GM12878 (cell line): Measurements from ENCODE around the gene ANKRD13A. TPM values are rescaled to one million over a fixed set of nuclear protein-coding genes. Genes with fewer than 3 reads are reported as not detected.

Experiments
- ATAC-seq: fragments of 200-7000 bp; cut with Tn5 transposase; 3 replicates; pipeline ENCODE4 v1.9.1; 2020; ENCODE audit warnings: mild to moderate bottlenecking, moderate library complexity
- BruUV-seq: library from RNA; stranded (reverse); fragments of 400-500 nt; replicated peaks from 2 replicates; lab custom pipeline; 2021; lab: Mats Ljungman, UMichigan
- CTCF ChIA-PET: fragments of 300-600 bp; sonication (Branson Sonifier 250); formaldehyde crosslinking; extraction: SDS; loops from one replicate; lab custom pipeline; 2021; ENCODE audit warnings: inconsistent platforms; lab: Yijun Ruan, JAX
- POLR2A ChIA-PET: fragments of 350-600 bp; formaldehyde crosslinking; extraction: SDS; loops from one replicate; lab custom pipeline; 2021; ENCODE audit warnings: inconsistent platforms; lab: Charles Lee
- RAD21 ChIA-PET: fragments of 300-600 bp; sonication (Branson Sonifier 250); formaldehyde crosslinking; loops from one replicate; lab custom pipeline; 2023; ENCODE audit warnings: antibody characterized with exemption; ENCODE audit not compliant: unreplicated experiment; lab: Charles Lee
- SMC1A ChIA-PET: fragments of 300-600 bp; sonication (Branson Sonifier 250); formaldehyde crosslinking; loops from one replicate; lab custom pipeline; 2023; ENCODE audit not compliant: unreplicated experiment, uncharacterized antibody; lab: Charles Lee
- DNase-seq: peaks from one replicate; pipeline ENCODE4 v3.0.0-alpha.2; 2011; ENCODE audit warnings: low read depth, low spot score
- FAIRE-seq: peaks from 3 replicates; lab custom pipeline; 2011; peaks lifted over from hg19 to GRCh38; lab: Jason Lieb, UNC
- H2AFZ ChIP-seq: 2 replicates; pipeline ENCODE4 v1.6.0; 2011; ENCODE audit warnings: low read depth, low read length, control low read depth; ENCODE audit not compliant: control insufficient read depth
- H3K27ac ChIP-seq: 2 replicates; pipeline ENCODE4 v1.5.1; 2011; ENCODE audit warnings: control low read depth; ENCODE audit not compliant: control insufficient read depth, insufficient read depth
- H3K27me3 ChIP-seq, 2 experiments: replicated peaks in 1 of 2; 2 replicates each; pipeline versions ENCODE4 v1.6.0 to v1.6.1; 2011; ENCODE audit warnings: low read length in 1 of 2; ENCODE audit not compliant: control insufficient read depth in 2 of 2, insufficient read depth in 2 of 2
- H3K36me3 ChIP-seq, 2 experiments: 2 replicates each; pipeline ENCODE4 v1.5.1; 2011; ENCODE audit warnings: low read length in 1 of 2; ENCODE audit not compliant: control insufficient read depth in 2 of 2, insufficient read depth in 2 of 2
- H3K4me1 ChIP-seq: 2 replicates; pipeline ENCODE4 v1.6.1; 2011; ENCODE audit warnings: mild to moderate bottlenecking, low read length, moderate library complexity, mixed read lengths; ENCODE audit not compliant: control insufficient read depth, insufficient read depth
- H3K4me2 ChIP-seq: 2 replicates; pipeline ENCODE4 v1.6.0; 2011; ENCODE audit warnings: control low read depth; ENCODE audit not compliant: control insufficient read depth, insufficient read depth
- H3K4me3 ChIP-seq: fragments of 200-600 bp; sonication (generic); 2 replicates; pipeline ENCODE4 v1.5.1; 2016
- H3K79me2 ChIP-seq: 2 replicates; pipeline ENCODE4 v1.6.0; 2011; ENCODE audit warnings: low read length; ENCODE audit not compliant: control insufficient read depth, insufficient read depth
- H3K9ac ChIP-seq: 2 replicates; pipeline ENCODE4 v1.8.0; 2011; ENCODE audit warnings: low read length, control low read depth, mixed read lengths; ENCODE audit not compliant: control insufficient read depth, insufficient read depth
- H3K9me3 ChIP-seq: replicated peaks from 3 replicates; pipeline ENCODE4 v1.5.1; 2011; ENCODE audit warnings: mild to moderate bottlenecking, low read length; ENCODE audit not compliant: control insufficient read depth, insufficient read depth
- H4K20me1 ChIP-seq: 2 replicates; pipeline ENCODE4 v1.6.0; 2011; ENCODE audit not compliant: control insufficient read depth, insufficient read depth
- ASH2L ChIP-seq: fragments of 300-600, 200-600 bp; sonication (generic); IDR thresholded peaks from 2 replicates; pipeline ENCODE4 v1.6.1; 2017; ENCODE audit warnings: low read depth, mild to moderate bottlenecking, borderline replicate concordance
- ATF3 ChIP-seq: IDR thresholded peaks from 2 replicates; pipeline ENCODE4 v1.6.1; 2011; ENCODE audit warnings: low read depth, mild to moderate bottlenecking, low read length, moderate library complexity, borderline replicate concordance; ENCODE audit errors: extremely low read depth
- CHD1 ChIP-seq: IDR thresholded peaks from 2 replicates; pipeline ENCODE4 v1.6.1; 2012; ENCODE audit warnings: low read depth, low read length, improper control_type of control experiment
- CHD2 ChIP-seq: IDR thresholded peaks from 2 replicates; pipeline ENCODE4 v1.6.1; 2011; ENCODE audit warnings: low read depth, low read length, improper control_type of control experiment, borderline replicate concordance
- CREB1 ChIP-seq: IDR thresholded peaks from 2 replicates; pipeline ENCODE4 v1.6.1; 2012; ENCODE audit warnings: low read depth, mild to moderate bottlenecking, inconsistent platforms
- ETV6 ChIP-seq, 2 experiments: fragments of 450-650 bp in 1 of 2; IDR thresholded peaks in 1 of 2; conservative IDR thresholded peaks in 1 of 2; 2 replicates each; pipeline ENCODE4 v1.6.1; 2014; ENCODE audit warnings: antibody characterized with exemption in 1 of 2, borderline replicate concordance in 1 of 2, low read depth in 1 of 2, mild to moderate bottlenecking in 1 of 2, moderate library complexity in 1 of 2
- MLLT1 ChIP-seq: fragments of 450-650 bp; IDR thresholded peaks from 2 replicates; pipeline ENCODE4 v1.6.1; 2016; ENCODE audit warnings: mild to moderate bottlenecking
- NR2F1 ChIP-seq: fragments of 450-650 bp; conservative IDR thresholded peaks from 2 replicates; pipeline ENCODE4 v1.6.1; 2017; ENCODE audit warnings: mild to moderate bottlenecking
- TCF3 ChIP-seq: IDR thresholded peaks from 2 replicates; pipeline ENCODE4 v1.6.1; 2012; ENCODE audit warnings: low read depth, mild to moderate bottlenecking, low read length, borderline replicate concordance; ENCODE audit not compliant: insufficient read depth
- WRNIP1 ChIP-seq: IDR thresholded peaks from 2 replicates; pipeline ENCODE4 v1.6.1; 2011; ENCODE audit warnings: low read depth, low read length, improper control_type of control experiment, borderline replicate concordance
- ZBED1 ChIP-seq: IDR thresholded peaks from 2 replicates; pipeline ENCODE4 v1.6.1; 2016; ENCODE audit warnings: borderline replicate concordance
- ZNF384 ChIP-seq: IDR thresholded peaks from 2 replicates; pipeline ENCODE4 v1.6.1; 2012; ENCODE audit warnings: low read depth, mild to moderate bottlenecking, low read length, improper control_type of control experiment, borderline replicate concordance
- in situ Hi-C: fragments of 300-500 bp; cut with MboI; formaldehyde crosslinking; loops from 9 replicates; pipeline ENCODE4 v1.14.3; 2018; ENCODE audit warnings: mixed read lengths
- intact Hi-C: fragments of 100-400 bp; cut with micrococcal nuclease; formaldehyde crosslinking; loops from one replicate; pipeline ENCODE4 v1.14.2; 2022; ENCODE audit not compliant: unreplicated experiment
- polyA plus RNA-seq, 11 experiments: library from polyadenylated mRNA; depleted of rRNA in 4 of 11; unstranded in 6 of 11; stranded (reverse) in 5 of 11; fragments of >200 nt; fragmentation: Nextera tagmentation in 4 of 11; fragmentation: Illumina TruSeq in 1 of 11; extraction: Ambion mirVana in 4 of 11; extraction: Trizol in 1 of 11; gene quantifications; 1 replicate in 1 of 11; 2 replicates in 10 of 11; pipeline versions ENCODE4 v1.2.1 to v1.2.3, GENCODE V29; 2011 to 2016; ENCODE audit warnings: inconsistent platforms in 2 of 11, missing spikeins in 2 of 11, low read depth in 1 of 11
- total RNA-seq, 4 experiments: library from RNA; depleted of rRNA in 3 of 4; stranded (reverse); fragments of >200 nt in 3 of 4; fragmentation: Illumina TruSeq in 1 of 4; extraction: Trizol in 1 of 4; gene quantifications; 2 replicates each; pipeline versions ENCODE4 v1.2.1 to v1.2.3, GENCODE V29; 2013 to 2021
- TF ChIP-seq, protein P1 (sequence below): IDR thresholded peaks from 2 replicates; pipeline ENCODE4 v1.6.1; 2012; ENCODE audit warnings: improper control_type of control experiment, low read depth, low read length; ENCODE audit not compliant: insufficient replicate concordance
- TF ChIP-seq, protein P2 (sequence below): IDR thresholded peaks from 2 replicates; pipeline ENCODE4 v1.6.1; 2011; ENCODE audit warnings: borderline replicate concordance, low read depth, mild to moderate bottlenecking, moderate library complexity, low read length; ENCODE audit not compliant: insufficient read depth, poor library complexity, severe bottlenecking

The ANKRD13A gene
- total and polyA plus RNA-seq, 10 of the 15 experiments (the other 5 are each of a cell fraction or from before 2014, with no cell fraction given), result 10.2 to 93.4 (median 76.5) TPM

- no peak overlapping the region for H3K27ac ChIP-seq
- DNase-seq (no peak), FAIRE-seq (no peak), ATAC-seq (no peak)
- BruUV-seq, result no TSS peak
- in situ Hi-C loops, result no loop called here
- no peaks in the 10 kb centered on the region for H4K20me1 ChIP-seq
- H3K4me1 ChIP-seq, result peaks cover 56% of the 10 kb centered on the region
- TF ChIP-seq NR2F1 (no peak), ZBED1 (no peak), ASH2L (no peak), ETV6 (conservative IDR thresholded peaks at IDR 0.05 in 1 of 2, IDR thresholded peaks at IDR 0.05 in 1 of 2; ENCODE audit: borderline replicate concordance in 1 of 2, low read depth in 1 of 2) (no peak), MLLT1 (no peak), ZNF384 (no peak), CREB1 (no peak), WRNIP1 (no peak), CHD2 (no peak), ATF3 (no peak), TCF3 (no peak), CHD1 (no peak)
- TF ChIP-seq, protein P1, sequence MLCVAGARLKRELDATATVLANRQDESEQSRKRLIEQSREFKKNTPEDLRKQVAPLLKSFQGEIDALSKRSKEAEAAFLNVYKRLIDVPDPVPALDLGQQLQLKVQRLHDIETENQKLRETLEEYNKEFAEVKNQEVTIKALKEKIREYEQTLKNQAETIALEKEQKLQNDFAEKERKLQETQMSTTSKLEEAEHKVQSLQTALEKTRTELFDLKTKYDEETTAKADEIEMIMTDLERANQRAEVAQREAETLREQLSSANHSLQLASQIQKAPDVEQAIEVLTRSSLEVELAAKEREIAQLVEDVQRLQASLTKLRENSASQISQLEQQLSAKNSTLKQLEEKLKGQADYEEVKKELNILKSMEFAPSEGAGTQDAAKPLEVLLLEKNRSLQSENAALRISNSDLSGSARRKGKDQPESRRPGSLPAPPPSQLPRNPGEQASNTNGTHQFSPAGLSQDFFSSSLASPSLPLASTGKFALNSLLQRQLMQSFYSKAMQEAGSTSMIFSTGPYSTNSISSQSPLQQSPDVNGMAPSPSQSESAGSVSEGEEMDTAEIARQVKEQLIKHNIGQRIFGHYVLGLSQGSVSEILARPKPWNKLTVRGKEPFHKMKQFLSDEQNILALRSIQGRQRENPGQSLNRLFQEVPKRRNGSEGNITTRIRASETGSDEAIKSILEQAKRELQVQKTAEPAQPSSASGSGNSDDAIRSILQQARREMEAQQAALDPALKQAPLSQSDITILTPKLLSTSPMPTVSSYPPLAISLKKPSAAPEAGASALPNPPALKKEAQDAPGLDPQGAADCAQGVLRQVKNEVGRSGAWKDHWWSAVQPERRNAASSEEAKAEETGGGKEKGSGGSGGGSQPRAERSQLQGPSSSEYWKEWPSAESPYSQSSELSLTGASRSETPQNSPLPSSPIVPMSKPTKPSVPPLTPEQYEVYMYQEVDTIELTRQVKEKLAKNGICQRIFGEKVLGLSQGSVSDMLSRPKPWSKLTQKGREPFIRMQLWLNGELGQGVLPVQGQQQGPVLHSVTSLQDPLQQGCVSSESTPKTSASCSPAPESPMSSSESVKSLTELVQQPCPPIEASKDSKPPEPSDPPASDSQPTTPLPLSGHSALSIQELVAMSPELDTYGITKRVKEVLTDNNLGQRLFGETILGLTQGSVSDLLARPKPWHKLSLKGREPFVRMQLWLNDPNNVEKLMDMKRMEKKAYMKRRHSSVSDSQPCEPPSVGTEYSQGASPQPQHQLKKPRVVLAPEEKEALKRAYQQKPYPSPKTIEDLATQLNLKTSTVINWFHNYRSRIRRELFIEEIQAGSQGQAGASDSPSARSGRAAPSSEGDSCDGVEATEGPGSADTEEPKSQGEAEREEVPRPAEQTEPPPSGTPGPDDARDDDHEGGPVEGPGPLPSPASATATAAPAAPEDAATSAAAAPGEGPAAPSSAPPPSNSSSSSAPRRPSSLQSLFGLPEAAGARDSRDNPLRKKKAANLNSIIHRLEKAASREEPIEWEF, result no peak
- TF ChIP-seq, protein P2, sequence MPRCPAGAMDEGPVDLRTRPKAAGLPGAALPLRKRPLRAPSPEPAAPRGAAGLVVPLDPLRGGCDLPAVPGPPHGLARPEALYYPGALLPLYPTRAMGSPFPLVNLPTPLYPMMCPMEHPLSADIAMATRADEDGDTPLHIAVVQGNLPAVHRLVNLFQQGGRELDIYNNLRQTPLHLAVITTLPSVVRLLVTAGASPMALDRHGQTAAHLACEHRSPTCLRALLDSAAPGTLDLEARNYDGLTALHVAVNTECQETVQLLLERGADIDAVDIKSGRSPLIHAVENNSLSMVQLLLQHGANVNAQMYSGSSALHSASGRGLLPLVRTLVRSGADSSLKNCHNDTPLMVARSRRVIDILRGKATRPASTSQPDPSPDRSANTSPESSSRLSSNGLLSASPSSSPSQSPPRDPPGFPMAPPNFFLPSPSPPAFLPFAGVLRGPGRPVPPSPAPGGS, result no peak
- peaks cover 59% of the 10 kb centered on the region for H3K79me2 ChIP-seq
- ChIA-PET CTCF (interaction anchor here (0.7 kb wide), 1 partner anchor 340 kb away, joined by 3 read pairs; no protein-coding TSS in a partner anchor), POLR2A (interaction anchor here (0.6 kb wide), 1 partner anchor 598 kb away, joined by 5 read pairs; no protein-coding TSS in a partner anchor), SMC1A (no interaction called here), RAD21 (no interaction called here)
- H2AFZ ChIP-seq, result no peak overlapping the region
- intact Hi-C loops, result no loop called here
- no peaks in the 10 kb centered on the region; the same call in 2 of the 3 replicates for H3K9me3 ChIP-seq
- no peak overlapping the region for H3K4me2 ChIP-seq
- peaks cover 0 to 5% of the 10 kb centered on the region in 2 experiments; a peak in 1 of 4 replicates for H3K36me3 ChIP-seq
- no peak overlapping the region for H3K9ac ChIP-seq
- no peaks in the 10 kb centered on the region for H3K27me3 ChIP-seq
- no peak overlapping the region for H3K4me3 ChIP-seq
These were observed 8.7 kb downstream of the ANKRD13A start for GRCh38 chr12:110007881-110008280.
